Prostate gland (tissue), 2 donors: Measurements from ENCODE around the gene GRM8.
"Not testable (repeated sequence)": the region's sequence is repeated elsewhere in the genome, so short reads cannot be mapped to it uniquely, and the experiment has no call there.

Experiments used
- CTCF ChIP-seq, 4 experiments: fragments of 200-600 bp in 2 of 4; fragments of 450-650 bp in 2 of 4; sonication (generic) in 2 of 4; IDR thresholded peaks; 1 replicate in 3 of 4; 2 replicates in 1 of 4; pipeline ENCODE4 v1.5.1; 2016 to 2019; ENCODE audit warnings: antibody characterized with exemption in 4 of 4, mild to moderate bottlenecking in 2 of 4, moderate library complexity in 2 of 4
- POLR2A ChIP-seq: fragments of 450-650 bp; IDR thresholded peaks from one replicate; pipeline ENCODE4 v1.6.1; 2016; ENCODE audit warnings: antibody characterized with exemption, mild to moderate bottlenecking
- POLR2AphosphoS5 ChIP-seq: sonication (generic); formaldehyde crosslinking; IDR thresholded peaks from one replicate; pipeline ENCODE4 v1.6.1; 2017; ENCODE audit warnings: antibody characterized with exemption

- TF ChIP-seq CTCF (IDR thresholded peaks at IDR 0.05); POLR2A; POLR2AphosphoS5: not testable (repeated sequence)
Observed at GRCh38 chr7:126831241-126831640, 421.5 kb downstream of the GRM8 start.
